Karpas-422 (cell line): ENCODE data around the gene DHDH. TPM values are rescaled to one million over a fixed set of nuclear protein-coding genes. Genes with fewer than 3 reads are reported as not detected.
A peak's percentile ranks its signal among the peaks of the same experiment; 100 is the strongest.
"Not testable (repeated sequence)": the region's sequence is repeated elsewhere in the genome, so short reads cannot be mapped to it uniquely, and the experiment has no call there.

ENCODE experiments used
- DNase-seq: peaks from one replicate; pipeline ENCODE4 v3.0.0-alpha.2; 2015
- H2AFZ ChIP-seq: fragments of 200-600 bp; sonication (generic); 2 replicates; pipeline ENCODE4 v1.6.1; 2014; ENCODE audit warnings: antibody characterized with exemption, low read length, mixed read lengths
- H3K27ac ChIP-seq: fragments of 200-600 bp; sonication (generic); 2 replicates; pipeline ENCODE4 v1.5.1; 2014; ENCODE audit warnings: mild to moderate bottlenecking, low read length, moderate library complexity
- H3K27me3 ChIP-seq: fragments of 200-600 bp; sonication (generic); 2 replicates; pipeline ENCODE4 v1.6.1; 2014; ENCODE audit warnings: low read length, mixed read lengths
- H3K36me3 ChIP-seq: fragments of 200-600 bp; sonication (generic); 2 replicates; pipeline ENCODE4 v1.6.1; 2014; ENCODE audit warnings: low read length, mixed read lengths; ENCODE audit not compliant: insufficient read depth
- H3K4me1 ChIP-seq: fragments of 200-600 bp; sonication (generic); 2 replicates; pipeline ENCODE4 v1.6.1; 2014; ENCODE audit warnings: mild to moderate bottlenecking, low read length, mixed read lengths
- H3K4me2 ChIP-seq: fragments of 200-600 bp; sonication (generic); 2 replicates; pipeline ENCODE4 v1.6.1; 2014; ENCODE audit warnings: low read length, low read depth, mild to moderate bottlenecking; ENCODE audit not compliant: poor library complexity, severe bottlenecking
- H3K4me3 ChIP-seq: fragments of 200-600 bp; sonication (generic); 2 replicates; pipeline ENCODE4 v1.5.1; 2014; ENCODE audit warnings: mild to moderate bottlenecking, antibody characterized with exemption, low read length, mixed read lengths
- H3K79me2 ChIP-seq: fragments of 200-600 bp; sonication (generic); 2 replicates; pipeline ENCODE4 v1.6.1; 2014; ENCODE audit warnings: mild to moderate bottlenecking, low read length, mixed read lengths
- H3K9ac ChIP-seq: fragments of 200-600 bp; sonication (generic); 2 replicates; pipeline ENCODE4 v1.6.0; 2014; ENCODE audit warnings: low read length
- H3K9me2 ChIP-seq: fragments of 200-600 bp; sonication (generic), shearing (Covaris generic); replicated peaks from 2 replicates; pipeline ENCODE4 v1.6.0; 2014; ENCODE audit warnings: mild to moderate bottlenecking, low read length, moderate library complexity; ENCODE audit not compliant: insufficient read depth
- H3K9me3 ChIP-seq: fragments of 300-700, 200-600 bp; sonication (generic); 2 replicates; pipeline ENCODE4 v1.6.1; 2014; ENCODE audit warnings: low read length, mixed read lengths
- H4K20me1 ChIP-seq: fragments of 200-600 bp; sonication (generic); 2 replicates; pipeline ENCODE4 v1.6.1; 2014; ENCODE audit warnings: mild to moderate bottlenecking, antibody characterized with exemption, low read length, low read depth; ENCODE audit not compliant: insufficient read depth
- total RNA-seq: library from RNA; depleted of rRNA; stranded (reverse); fragments of >200 nt; shearing (Covaris generic); gene quantifications from 2 replicates; pipeline ENCODE4 v1.2.3, GENCODE V29; 2014; ENCODE audit warnings: low replicate concordance

DHDH gene
- total RNA-seq, 1 experiment from 2014 or later, result 3.3 TPM

DNA sequence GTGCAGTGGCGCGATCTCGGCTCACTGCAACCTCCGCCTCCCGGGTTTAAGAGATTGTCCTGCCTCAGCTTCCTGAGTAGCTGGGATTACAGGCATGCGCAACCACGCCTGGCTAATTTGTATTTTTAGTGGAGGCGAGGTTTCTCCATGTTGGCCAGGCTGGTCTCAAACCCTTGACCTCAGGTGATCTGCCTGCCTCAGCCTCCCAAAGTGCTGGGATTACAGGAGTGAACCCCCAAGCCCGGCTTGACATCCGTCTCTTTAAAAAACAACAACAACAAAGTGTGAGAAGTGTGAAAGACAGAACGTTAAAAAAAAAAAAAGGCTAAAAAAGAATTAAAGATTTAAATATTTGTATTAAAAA is 34.1 kb upstream of the DHDH start:
- H3K9me3 ChIP-seq, H2AFZ ChIP-seq, H4K20me1 ChIP-seq, H3K27ac ChIP-seq, H3K4me3 ChIP-seq, DNase-seq, H3K4me2 ChIP-seq, H3K9ac ChIP-seq, H3K9me2 ChIP-seq, H3K27me3 ChIP-seq, H3K36me3 ChIP-seq: not testable (repeated sequence)
- Histone ChIP-seq H3K79me2 (peaks cover 12% of the 10 kb centered on the region; the same call in 1 of the 2 replicates), H3K4me1 (peaks cover 13% of the 10 kb centered on the region)

DNA sequence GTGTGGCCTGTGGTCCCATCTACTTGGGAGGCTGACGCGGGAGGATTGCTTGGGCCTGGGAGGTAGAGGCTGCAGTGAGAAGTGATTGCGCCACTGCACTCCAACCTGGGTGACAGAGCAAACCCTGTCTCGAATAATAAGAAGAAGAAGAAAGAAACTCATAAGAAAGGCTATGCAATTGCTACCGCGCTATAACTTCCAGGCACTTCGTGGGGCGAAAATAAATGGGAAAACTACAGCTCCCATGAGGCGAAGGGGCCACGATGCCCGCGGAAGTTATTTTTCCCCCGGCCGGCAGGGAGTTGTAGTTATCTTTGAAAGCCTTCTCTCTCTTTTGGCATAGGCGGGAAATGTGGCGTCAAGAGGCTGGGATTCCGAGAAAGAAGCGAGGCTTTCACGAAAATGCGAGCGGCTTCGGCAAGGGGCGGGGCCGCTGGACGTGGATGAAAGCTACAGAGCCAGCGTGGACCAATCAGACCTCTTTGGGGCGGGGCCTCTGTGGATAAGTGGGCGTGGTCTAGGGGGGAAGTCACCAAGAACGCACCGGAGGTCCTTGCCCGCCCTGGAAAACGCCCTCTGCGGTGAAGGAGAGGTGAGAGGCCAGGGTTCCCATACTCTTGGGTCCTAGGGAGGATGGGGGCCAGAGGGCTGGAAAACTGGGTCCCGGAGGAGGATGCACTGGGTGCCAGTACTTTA is 33.6 kb upstream of the DHDH start, which contains the start of gene NUCB1:
NUCB1 (plus strand) TSS at position 532 of the 696 bp plus-strand sequence. CDS start 485 bp downstream, outside the sequence.
- peak within 1 kb of the TSS; percentile 58 for H2AFZ ChIP-seq
- H3K36me3 ChIP-seq, result peaks cover 2% of the 10 kb centered on the region; the same call in 1 of the 2 replicates
- peak within 1 kb of the TSS; percentile 83 for H3K9ac ChIP-seq
- no peaks in the 10 kb centered on the region for H3K9me3 ChIP-seq
- H3K4me3 ChIP-seq, result peak within 1 kb of the TSS; percentile 81
- peak within 1 kb of the TSS; percentile 78 for H3K4me2 ChIP-seq
- no peaks in the 10 kb centered on the region for H4K20me1 ChIP-seq
- H3K27me3 ChIP-seq, result no peaks in the 10 kb centered on the region
- H3K9me2 ChIP-seq, result no peaks in the 10 kb centered on the region
- peaks cover 13% of the 10 kb centered on the region for H3K4me1 ChIP-seq
- peak; percentile 100 for DNase-seq
- H3K27ac ChIP-seq, result no peak within 1 kb of the TSS
- H3K79me2 ChIP-seq, result peaks cover 12% of the 10 kb centered on the region; the same call in 1 of the 2 replicates

DNA sequence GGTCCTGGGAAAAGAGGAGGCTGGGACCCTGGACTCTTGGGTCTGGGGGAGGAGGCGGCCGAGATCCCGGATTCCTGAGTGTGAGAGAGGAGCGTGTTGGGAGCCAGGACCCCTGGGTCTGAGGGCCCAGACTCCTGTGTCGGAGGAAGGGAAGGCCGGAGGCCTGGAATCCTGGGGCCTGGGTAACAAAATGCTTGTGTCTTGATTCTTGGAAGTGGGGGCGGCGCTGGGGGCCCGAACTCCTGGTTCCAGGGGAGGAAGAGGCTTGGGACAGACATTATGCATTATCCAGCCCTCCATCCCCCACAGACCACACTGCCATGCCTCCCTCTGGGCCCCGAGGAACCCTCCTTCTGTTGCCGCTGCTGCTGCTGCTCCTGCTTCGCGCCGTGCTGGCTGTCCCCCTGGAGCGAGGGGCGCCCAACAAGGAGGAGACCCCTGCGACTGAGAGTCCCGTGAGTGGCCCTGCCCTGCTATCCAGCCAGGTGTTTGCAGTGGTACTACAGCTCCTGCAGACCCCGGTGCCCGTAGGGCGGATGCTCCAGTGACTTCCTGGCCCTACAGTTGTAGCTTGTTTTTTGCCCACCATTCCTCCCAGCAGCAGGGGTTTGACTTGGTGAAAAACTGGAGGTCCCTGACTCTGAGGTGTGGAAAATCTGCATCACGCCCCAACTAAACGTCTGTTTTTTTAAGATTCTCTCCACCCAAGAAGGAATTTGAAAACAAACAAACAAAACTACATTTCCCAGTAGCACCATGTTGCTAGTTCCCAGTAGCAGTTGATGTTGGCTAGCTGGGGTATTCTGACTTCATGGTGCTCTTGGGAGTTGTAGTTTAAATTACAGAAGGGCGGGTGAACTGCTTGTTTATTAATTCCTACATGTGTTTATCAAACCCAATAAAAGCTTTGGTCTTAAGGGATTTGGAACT is 32.8 kb upstream of the DHDH start:
- DNase-seq, result peak; percentile 64
- Histone ChIP-seq H3K4me1 (peaks cover 13% of the 10 kb centered on the region), H3K36me3 (peaks cover 5% of the 10 kb centered on the region; the same call in 1 of the 2 replicates), H3K4me2 (peak overlapping the region; percentile 78), H3K79me2 (peaks cover 12% of the 10 kb centered on the region; the same call in 1 of the 2 replicates), H4K20me1 (no peaks in the 10 kb centered on the region), H3K9me3 (no peaks in the 10 kb centered on the region), H3K4me3 (peak overlapping the region; percentile 81), H3K27ac (no peak overlapping the region), H3K9me2 (no peaks in the 10 kb centered on the region), H2AFZ (no peak overlapping the region), H3K9ac (peak overlapping the region; percentile 83), H3K27me3 (no peaks in the 10 kb centered on the region)

DNA sequence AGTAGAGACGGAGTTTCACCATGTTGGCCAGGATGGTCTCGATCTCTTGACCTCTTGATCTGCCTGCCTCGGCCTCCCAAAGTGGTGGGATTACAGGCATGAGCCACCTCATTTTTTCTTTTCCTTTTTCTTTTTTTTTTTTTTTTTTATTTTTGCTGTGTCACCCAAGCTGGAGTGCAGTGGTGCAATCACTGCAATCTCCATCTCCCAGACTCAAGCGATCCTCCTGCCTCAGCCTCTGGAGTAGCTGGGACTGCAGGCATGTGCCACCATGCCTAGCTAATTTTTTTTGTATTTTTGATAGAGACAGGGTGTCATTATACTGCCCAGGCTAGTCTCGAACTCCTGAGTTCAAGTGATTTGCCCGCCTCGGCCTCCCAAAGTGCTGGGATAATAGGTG is 31.2 kb upstream of the DHDH start:
- H3K4me2 ChIP-seq, H3K27me3 ChIP-seq, H3K27ac ChIP-seq, DNase-seq, H3K9ac ChIP-seq, H3K4me3 ChIP-seq, H4K20me1 ChIP-seq, H3K9me2 ChIP-seq, H3K36me3 ChIP-seq, H3K9me3 ChIP-seq, H2AFZ ChIP-seq: not testable (repeated sequence)
- Histone ChIP-seq H3K4me1 (peaks cover 13% of the 10 kb centered on the region), H3K79me2 (peaks cover 12% of the 10 kb centered on the region; the same call in 1 of the 2 replicates)

DNA sequence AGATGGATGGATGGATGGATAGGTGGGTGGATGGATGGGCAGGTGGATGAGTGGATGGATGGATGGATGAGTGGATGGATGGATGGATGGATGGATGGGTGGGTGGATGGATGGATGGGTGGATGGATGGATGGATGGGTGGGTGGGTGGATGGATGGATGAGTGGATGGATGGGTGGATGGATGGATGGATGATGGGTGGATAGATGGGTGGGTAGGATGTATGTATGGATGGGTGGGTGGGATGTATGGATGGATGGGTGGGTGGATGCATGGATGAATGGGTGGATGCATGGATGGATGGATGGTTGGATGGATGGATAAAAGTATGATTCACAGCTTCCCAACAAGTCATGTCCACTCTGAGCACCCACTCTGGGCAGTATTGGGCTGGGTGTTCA is 29.7 kb upstream of the DHDH start:
- DNase-seq, H3K27me3 ChIP-seq, H3K9me2 ChIP-seq: not testable (repeated sequence)

DNA sequence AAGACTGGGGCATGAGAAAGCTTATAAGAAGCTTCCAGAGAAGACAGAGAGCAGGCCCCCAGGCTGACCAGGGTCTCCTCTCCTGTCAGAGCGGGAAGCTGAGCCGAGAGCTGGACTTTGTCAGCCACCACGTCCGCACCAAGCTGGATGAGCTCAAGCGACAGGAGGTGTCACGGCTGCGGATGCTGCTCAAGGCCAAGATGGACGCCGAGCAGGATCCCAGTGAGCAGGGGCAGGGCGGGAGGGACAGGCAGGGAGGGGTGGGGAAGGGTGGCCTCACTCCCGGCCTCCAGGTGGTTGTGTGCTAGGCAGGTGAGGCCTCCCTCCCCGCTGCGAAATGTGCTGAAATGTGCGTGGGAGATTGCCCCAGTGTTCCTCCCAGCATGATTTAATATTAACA is 27.8 kb upstream of the DHDH start:
- Histone ChIP-seq H3K27ac (no peak overlapping the region), H4K20me1 (no peaks in the 10 kb centered on the region), H3K4me1 (peaks cover 12% of the 10 kb centered on the region), H3K27me3 (no peaks in the 10 kb centered on the region), H3K9ac (no peak overlapping the region), H3K79me2 (peaks cover 8% of the 10 kb centered on the region; the same call in 1 of the 2 replicates), H3K36me3 (peaks cover 7% of the 10 kb centered on the region; the same call in 1 of the 2 replicates), H3K9me2 (no peaks in the 10 kb centered on the region), H3K4me3 (no peak overlapping the region), H2AFZ (no peak overlapping the region), H3K9me3 (no peaks in the 10 kb centered on the region), H3K4me2 (no peak overlapping the region)
- DNase-seq, result no peak

More for the DNA sequence above, 29.7 kb upstream of the DHDH start:
- H3K27ac ChIP-seq, H3K4me3 ChIP-seq, H2AFZ ChIP-seq, H4K20me1 ChIP-seq, H3K9me3 ChIP-seq, H3K4me2 ChIP-seq, H3K9ac ChIP-seq, H3K36me3 ChIP-seq: not testable (repeated sequence)
- peaks cover 13% of the 10 kb centered on the region for H3K4me1 ChIP-seq
- H3K79me2 ChIP-seq, result peaks cover 12% of the 10 kb centered on the region; the same call in 1 of the 2 replicates

DNA sequence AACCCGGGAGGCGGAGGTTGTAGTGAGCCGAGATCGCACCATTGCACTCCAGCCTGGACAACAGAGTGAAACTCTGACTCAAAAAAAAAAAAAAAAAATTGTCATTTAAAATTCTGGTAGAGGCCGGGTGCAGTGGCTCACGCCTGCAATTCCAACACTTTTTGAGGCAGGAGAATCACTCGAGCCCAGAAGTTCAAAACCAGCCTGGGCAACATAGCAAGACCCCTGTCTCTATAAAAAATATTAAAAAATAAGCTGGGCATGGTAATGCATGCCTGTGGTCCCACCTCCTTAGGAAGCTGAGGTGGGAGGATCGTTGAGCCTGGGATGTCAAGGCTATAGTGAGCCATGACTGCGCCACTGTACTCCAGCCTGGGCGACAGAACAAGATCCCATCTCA is 27.2 kb upstream of the DHDH start:
- Histone ChIP-seq H3K79me2 (peaks cover 3% of the 10 kb centered on the region; the same call in 1 of the 2 replicates), H3K9me3 (no peaks in the 10 kb centered on the region), H3K4me3 (no peak overlapping the region), H3K27me3 (no peaks in the 10 kb centered on the region), H3K4me2 (no peak overlapping the region), H2AFZ (no peak overlapping the region), H3K9ac (no peak overlapping the region), H3K9me2 (no peaks in the 10 kb centered on the region), H3K36me3 (peaks cover 8% of the 10 kb centered on the region; the same call in 1 of the 2 replicates), H3K27ac (no peak overlapping the region), H4K20me1 (no peaks in the 10 kb centered on the region), H3K4me1 (peaks cover 6% of the 10 kb centered on the region)
- no peak for DNase-seq

DNA sequence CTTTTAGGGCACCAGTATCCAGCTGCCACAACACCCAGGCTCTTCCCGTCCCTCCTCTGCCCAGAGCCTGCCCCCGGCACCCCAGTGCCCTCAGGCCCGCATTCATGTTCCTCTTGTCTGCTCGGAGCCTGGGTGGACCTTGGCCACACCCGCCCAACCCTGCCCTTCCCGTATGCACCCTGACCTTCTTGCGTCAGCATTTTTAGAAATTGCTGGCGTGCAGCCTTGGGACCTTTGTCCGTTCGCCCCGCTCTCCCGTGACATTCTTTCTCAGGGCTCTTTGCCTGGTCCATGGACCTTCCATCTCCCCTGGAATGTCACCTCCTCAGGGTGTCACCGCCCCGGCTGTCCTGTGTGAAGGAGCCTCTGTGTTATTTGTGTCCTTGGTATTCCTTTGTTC is 25.8 kb upstream of the DHDH start:
- H3K27ac ChIP-seq, result no peak overlapping the region
- no peak overlapping the region for H2AFZ ChIP-seq
- no peak overlapping the region for H3K4me3 ChIP-seq
- no peaks in the 10 kb centered on the region for H4K20me1 ChIP-seq
- peaks cover 6% of the 10 kb centered on the region for H3K4me1 ChIP-seq
- no peak overlapping the region for H3K9ac ChIP-seq
- no peaks in the 10 kb centered on the region for H3K27me3 ChIP-seq
- no peak overlapping the region for H3K4me2 ChIP-seq
- no peaks in the 10 kb centered on the region for H3K9me2 ChIP-seq
- H3K79me2 ChIP-seq, result no peaks in the 10 kb centered on the region
- H3K36me3 ChIP-seq, result peaks cover 8% of the 10 kb centered on the region; the same call in 1 of the 2 replicates
- H3K9me3 ChIP-seq, result no peaks in the 10 kb centered on the region
- DNase-seq, result no peak
